Left ventricle myocardium inferior (tissue), 1 donor: ENCODE data around the gene SLC39A11. TPM values are rescaled to one million over a fixed set of nuclear protein-coding genes. Genes with fewer than 3 reads are reported as not detected.

Experiments used
- DNase-seq: peaks from one replicate; pipeline ENCODE4 v3.0.0-alpha.2; 2020
- H3K27ac ChIP-seq: fragments of 200-600 bp; replicated peaks from 2 replicates; pipeline ENCODE4 v1.8.0; 2021
- H3K27me3 ChIP-seq: fragments of 200-600 bp; 2 replicates; pipeline ENCODE4 v1.8.0; 2021; ENCODE audit warnings: low read depth
- H3K36me3 ChIP-seq: fragments of 200-600 bp; 2 replicates; pipeline ENCODE4 v1.8.0; 2021
- H3K4me1 ChIP-seq: fragments of 200-600 bp; 2 replicates; pipeline ENCODE4 v1.8.0; 2021
- H3K4me3 ChIP-seq: fragments of 200-600 bp; 2 replicates; pipeline ENCODE4 v1.8.0; 2021; ENCODE audit warnings: mild to moderate bottlenecking, moderate library complexity
- H3K9me3 ChIP-seq: fragments of 200-600 bp; replicated peaks from 2 replicates; pipeline ENCODE4 v1.8.0; 2021
- CTCF ChIP-seq: fragments of 200-600 bp; IDR thresholded peaks from 2 replicates; pipeline ENCODE4 v1.8.0; 2021; ENCODE audit warnings: antibody characterized with exemption, mild to moderate bottlenecking, borderline replicate concordance
- intact Hi-C: fragments of 100-400 bp; cut with micrococcal nuclease; formaldehyde crosslinking; loops from one replicate; pipeline ENCODE4 v1.11.0; 2022
- total RNA-seq: library from RNA; stranded (reverse); fragmentation: NEBNext Ultra II Directional; extraction: Animal tissue kit (Norgen Biotek cat#: 25700); gene quantifications from one replicate; pipeline ENCODE4 v1.2.1, GENCODE V29; 2021
- donor health status: DM: no; HTN: yes; CAD: no; lungs with severe emphysema.

SLC39A11 gene
- total RNA-seq, 1 donor from 2014 or later, result 6.4 TPM

- no peak for DNase-seq
- intact Hi-C loops, result no loop called here
- Histone ChIP-seq H3K4me3 (no peak overlapping the region), H3K27ac (no peak overlapping the region), H3K4me1 (no peaks in the 10 kb centered on the region), H3K27me3 (no peaks in the 10 kb centered on the region), H3K9me3 (peaks cover 11% of the 10 kb centered on the region), H3K36me3 (peaks cover 69% of the 10 kb centered on the region)
- TF ChIP-seq CTCF, result no peak
These were observed 9.1 kb downstream of the SLC39A11 start for GRCh38 chr17:73083432-73083831.

- intact Hi-C loops, result no loop called here
- no peaks in the 10 kb centered on the region for H3K27me3 ChIP-seq
- TF ChIP-seq CTCF, result no peak
- H3K4me1 ChIP-seq, result peaks cover 8% of the 10 kb centered on the region
- no peak overlapping the region for H3K27ac ChIP-seq
- H3K36me3 ChIP-seq, result peaks cover 9% of the 10 kb centered on the region
- H3K4me3 ChIP-seq, result no peak overlapping the region
- H3K9me3 ChIP-seq, result no peaks in the 10 kb centered on the region
- no peak for DNase-seq
These were observed 17.9 kb downstream of the SLC39A11 start for GRCh38 chr17:73074566-73074965.

- H3K4me1 ChIP-seq, result peaks cover 8% of the 10 kb centered on the region
- H3K36me3 ChIP-seq, result peaks cover 7% of the 10 kb centered on the region
- TF ChIP-seq CTCF, result no peak
- DNase-seq, result no peak
- H3K9me3 ChIP-seq, result no peaks in the 10 kb centered on the region
- intact Hi-C loops, result no loop called here
- no peaks in the 10 kb centered on the region for H3K27me3 ChIP-seq
- no peak overlapping the region for H3K27ac ChIP-seq
- no peak overlapping the region for H3K4me3 ChIP-seq
These were observed 20.1 kb downstream of the SLC39A11 start for GRCh38 chr17:73072219-73072962.

- Histone ChIP-seq H3K9me3 (no peaks in the 10 kb centered on the region), H3K36me3 (peaks cover 7% of the 10 kb centered on the region), H3K4me1 (peaks cover 8% of the 10 kb centered on the region), H3K27me3 (no peaks in the 10 kb centered on the region), H3K27ac (no peak overlapping the region), H3K4me3 (no peak overlapping the region)
- intact Hi-C loops, result no loop called here
- no peak for DNase-seq
- no peak for TF ChIP-seq CTCF
These were observed 21.2 kb downstream of the SLC39A11 start for GRCh38 chr17:73071066-73071999.

- Histone ChIP-seq H3K9me3 (no peaks in the 10 kb centered on the region), H3K27ac (no peak overlapping the region), H3K4me3 (no peak overlapping the region), H3K36me3 (peaks cover 7% of the 10 kb centered on the region), H3K4me1 (peaks cover 12% of the 10 kb centered on the region), H3K27me3 (no peaks in the 10 kb centered on the region)
- intact Hi-C loops, result no loop called here
- no peak for DNase-seq
- TF ChIP-seq CTCF, result no peak
These were observed 22.6 kb downstream of the SLC39A11 start for GRCh38 chr17:73069841-73070240.
